Activated CD4-positive, CD25-positive, alpha-beta regulatory T cell treated with anti-CD3 and anti-CD28 coated beads, Interleukin-2, amount 50 U/mL, for 16 hours (primary cell): ENCODE results near the gene RAPGEF2.
"Not testable (repeated sequence)": the region's sequence is repeated elsewhere in the genome, so short reads cannot be mapped to it uniquely, and the experiment has no call there.

Experiments
- DNase-seq: peaks from one replicate; pipeline ENCODE4 v3.0.0-alpha.2; 2020; ENCODE audit warnings: low read depth, low spot score

RAPGEF2 gene

GRCh38 chr4:159308566-159309340 lies 205.9 kb downstream of the RAPGEF2 start:
- DNase-seq: no peak

GRCh38 chr4:159312236-159312635 lies 209.4 kb downstream of the RAPGEF2 start:
- no peak for DNase-seq

- DNase-seq: not testable (repeated sequence)
These were observed 213.0 kb downstream of the RAPGEF2 start for GRCh38 chr4:159315879-159316278.

- DNase-seq: no peak
These were observed 214.3 kb downstream of the RAPGEF2 start for GRCh38 chr4:159317203-159317602.

- DNase-seq: no peak
These were observed 216.1 kb downstream of the RAPGEF2 start for GRCh38 chr4:159319027-159319426.

GRCh38 chr4:159326480-159326879 lies 223.6 kb downstream of the RAPGEF2 start:
- no peak for DNase-seq

GRCh38 chr4:159328766-159329165 lies 225.9 kb downstream of the RAPGEF2 start:
- DNase-seq: no peak

GRCh38 chr4:159334461-159334860 lies 231.6 kb downstream of the RAPGEF2 start:
- no peak for DNase-seq

- DNase-seq: no peak
These were observed 234.2 kb downstream of the RAPGEF2 start for GRCh38 chr4:159337041-159337440.

- no peak for DNase-seq
These were observed 238.6 kb downstream of the RAPGEF2 start for GRCh38 chr4:159341522-159341921.

GRCh38 chr4:159342374-159342773 lies 239.5 kb downstream of the RAPGEF2 start:
- no peak for DNase-seq

GRCh38 chr4:159343116-159343515 lies 240.2 kb downstream of the RAPGEF2 start:
- no peak for DNase-seq

- DNase-seq: no peak
These were observed 242.0 kb downstream of the RAPGEF2 start for GRCh38 chr4:159344877-159345276.

GRCh38 chr4:159346681-159347080 lies 243.8 kb downstream of the RAPGEF2 start:
- DNase-seq: no peak

GRCh38 chr4:159347813-159348212 lies 244.9 kb downstream of the RAPGEF2 start:
- no peak for DNase-seq

GRCh38 chr4:159349332-159349731 lies 246.5 kb downstream of the RAPGEF2 start:
- DNase-seq: no peak

GRCh38 chr4:159352609-159353008 lies 249.7 kb downstream of the RAPGEF2 start:
- DNase-seq: no peak

- DNase-seq: no peak
These were observed 250.7 kb downstream of the RAPGEF2 start for GRCh38 chr4:159353422-159354116.

- DNase-seq: no peak
These were observed 252.6 kb downstream of the RAPGEF2 start for GRCh38 chr4:159355466-159355865.

- DNase-seq: no peak
These were observed 254.5 kb downstream of the RAPGEF2 start for GRCh38 chr4:159357350-159357749.

GRCh38 chr4:159358226-159358625 lies 255.3 kb downstream of the RAPGEF2 start:
- no peak for DNase-seq

- no peak for DNase-seq
These were observed 257.7 kb downstream of the RAPGEF2 start for GRCh38 chr4:159360549-159360948.

GRCh38 chr4:159363361-159363760 lies 260.5 kb downstream of the RAPGEF2 start:
- no peak for DNase-seq
